GM19463 (cell line): ENCODE results near the gene ALG5.
A peak's percentile ranks its signal among the peaks of the same experiment; 100 is the strongest.

ENCODE experiments used
- ATAC-seq: cut with Tn5 transposase; IDR thresholded peaks from one replicate; pipeline ENCODE4 v1.9.1; 2021; ENCODE audit warnings: mild to moderate bottlenecking, moderate library complexity; ENCODE audit not compliant: unreplicated experiment

Gene ALG5

GRCh38 chr13:36981156-36981743 is 17.9 kb downstream of the ALG5 start:
- ATAC-seq, result peak; percentile 45

DNA sequence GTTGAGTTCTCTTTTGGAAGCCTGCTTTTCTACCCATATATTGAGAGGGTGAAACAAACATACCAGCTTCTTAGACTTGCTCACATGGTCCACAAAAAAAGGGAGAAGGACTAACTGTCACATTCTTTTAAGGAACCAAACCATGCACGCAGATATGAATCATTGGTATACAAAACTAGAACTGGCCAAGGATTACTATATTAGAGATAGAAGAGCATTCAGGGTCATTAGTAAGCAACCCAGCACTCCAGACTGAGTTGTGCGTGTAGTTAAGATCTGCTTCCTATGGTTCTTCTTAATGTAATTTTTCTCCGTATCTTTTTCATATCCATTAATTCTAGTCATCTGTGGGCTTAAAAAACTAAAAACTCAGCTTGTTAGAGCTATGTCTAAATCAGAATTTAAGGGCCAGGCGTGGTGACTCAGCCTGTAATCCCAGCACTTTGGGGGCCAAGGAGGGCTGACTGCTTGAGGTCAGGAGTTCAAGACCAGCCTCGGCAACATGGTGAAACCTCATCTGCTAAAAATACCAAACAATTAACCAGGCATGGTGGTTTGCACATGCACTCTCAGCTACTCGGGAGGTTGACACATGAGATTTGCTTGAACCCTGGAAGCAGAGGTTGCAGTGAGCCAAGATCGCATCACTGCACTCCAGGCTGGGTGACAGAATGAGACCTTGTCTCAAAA is 19.6 kb downstream of the ALG5 start:
- no peak for ATAC-seq

- no peak for ATAC-seq
Measured at GRCh38 chr13:36975172-36975571, 24.0 kb downstream of the ALG5 start.

- peak; percentile 75 for ATAC-seq
Measured at GRCh38 chr13:36973621-36974295, 25.4 kb downstream of the ALG5 start.

DNA sequence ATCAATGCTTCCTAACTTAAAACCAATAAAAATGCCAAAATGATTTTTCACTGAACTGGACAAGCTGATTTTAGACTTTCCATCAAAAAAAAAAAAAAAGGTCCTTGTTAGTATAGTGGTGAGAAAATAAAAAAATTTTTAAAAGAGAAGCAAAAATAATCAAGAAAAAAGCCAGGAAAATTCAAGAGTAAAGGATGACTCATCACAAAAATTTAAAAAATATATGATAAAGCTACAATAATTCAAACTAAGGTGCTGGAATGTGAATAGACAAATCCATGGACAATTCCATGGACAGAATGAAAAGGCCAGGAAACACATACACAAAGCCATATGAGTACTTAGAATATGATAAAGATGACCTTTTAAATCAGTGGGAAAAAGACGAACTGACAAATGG is 26.1 kb downstream of the ALG5 start:
- no peak for ATAC-seq

DNA sequence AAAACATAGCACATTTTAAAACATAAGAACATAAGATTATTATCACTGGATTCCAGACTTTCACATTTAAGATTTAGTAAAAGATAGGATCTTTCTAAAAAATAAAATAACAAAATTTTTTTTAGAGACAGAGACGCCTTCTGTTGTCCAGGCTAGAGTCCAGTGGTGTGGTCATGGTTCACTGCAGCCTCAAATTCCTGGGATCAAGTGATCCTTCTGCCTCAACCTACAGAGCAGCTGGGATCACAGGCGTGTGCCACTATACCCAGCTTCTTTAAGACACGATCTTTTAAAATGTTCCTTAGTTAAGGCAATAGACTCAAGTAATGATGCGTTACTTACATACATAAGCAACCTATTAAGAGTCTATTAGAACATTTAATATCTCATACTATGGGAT is 32.7 kb downstream of the ALG5 start:
- ATAC-seq, result no peak

DNA sequence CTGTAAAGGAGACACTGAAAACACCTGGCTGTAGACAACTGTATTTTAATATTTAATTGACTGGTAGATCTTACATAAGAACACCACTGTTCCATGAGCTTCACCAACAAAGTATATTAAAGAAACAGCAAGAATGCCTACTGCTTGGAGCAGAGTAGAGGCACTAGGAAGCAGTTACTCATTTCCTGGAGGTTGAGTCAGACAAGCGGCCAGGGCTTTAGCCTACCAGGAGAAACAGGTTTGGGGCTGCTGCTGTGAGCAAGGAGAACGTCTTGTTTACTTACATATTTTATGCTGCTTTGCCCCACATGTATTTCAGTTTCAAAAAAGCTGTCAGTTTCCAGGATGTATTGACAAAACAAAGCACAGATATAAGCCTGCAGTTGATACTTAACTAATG is 33.4 kb downstream of the ALG5 start:
- no peak for ATAC-seq

DNA sequence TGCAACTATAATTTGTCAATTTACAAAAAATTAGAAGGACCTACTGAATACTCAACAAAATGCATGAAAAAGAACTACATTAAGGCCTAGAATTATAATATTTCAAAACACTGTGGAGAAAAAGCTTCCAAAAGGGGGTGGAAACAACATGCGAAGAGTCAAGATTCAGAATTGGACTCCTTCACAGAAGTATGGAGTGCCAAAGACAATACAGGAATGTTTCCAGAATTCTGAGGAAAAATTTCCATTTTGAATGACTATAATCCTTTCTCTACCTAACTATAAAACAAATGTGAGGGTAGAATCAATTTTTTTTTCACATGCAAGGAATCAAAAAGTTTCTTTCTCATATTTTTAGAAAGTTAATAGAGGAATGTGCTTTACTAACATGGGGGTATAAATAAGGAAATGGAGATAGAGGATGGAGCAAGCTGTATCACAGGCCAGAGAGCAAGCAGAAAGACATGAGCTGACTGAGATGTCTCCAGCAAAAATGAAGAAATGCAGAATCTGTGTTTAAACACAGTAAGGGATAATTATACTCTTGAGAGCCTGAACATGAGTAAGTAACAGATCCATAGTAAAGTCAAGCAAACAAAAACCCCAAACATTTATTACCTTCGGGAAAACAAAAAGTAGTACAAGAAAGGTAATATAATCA is 39.6 kb downstream of the ALG5 start:
- no peak for ATAC-seq

DNA sequence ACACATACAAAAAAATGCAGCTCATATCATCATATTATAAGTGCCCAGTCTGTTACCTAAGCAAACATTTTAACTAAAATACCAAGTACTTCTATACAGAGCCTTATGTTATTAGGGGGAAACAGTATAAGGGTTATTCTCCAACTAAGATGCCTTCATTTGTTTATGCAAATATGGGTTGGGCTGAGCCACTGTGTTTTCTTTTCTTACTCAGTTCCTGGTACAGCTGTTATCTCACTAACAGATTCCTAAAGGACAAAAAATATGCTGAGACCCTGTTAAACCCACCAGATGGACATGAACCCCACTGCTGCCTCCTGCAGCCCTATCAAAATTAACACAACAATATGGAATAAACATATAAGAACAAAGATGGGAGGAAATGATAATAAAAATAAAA is 44.6 kb downstream of the ALG5 start:
- no peak for ATAC-seq

- ATAC-seq, result no peak
Measured at GRCh38 chr13:36950920-36951319, 48.2 kb downstream of the ALG5 start.

DNA sequence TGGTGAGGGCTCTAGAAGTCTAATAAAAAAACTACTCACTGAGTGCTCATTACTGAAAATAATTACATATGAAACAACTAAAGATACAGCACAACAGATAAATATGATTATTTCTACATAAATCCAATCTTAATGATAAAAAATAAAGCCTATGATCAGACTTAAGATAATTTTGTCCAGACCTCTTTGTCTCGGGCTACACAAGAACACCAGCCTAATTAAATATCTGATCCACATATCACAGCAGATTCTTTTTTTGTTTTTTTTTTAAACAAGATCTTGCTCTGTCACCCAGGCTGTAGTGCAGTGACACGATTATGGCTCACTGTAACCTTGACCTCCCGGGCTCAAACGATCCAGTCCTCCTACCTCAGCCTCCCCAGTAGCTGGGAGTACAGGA is 48.8 kb downstream of the ALG5 start:
- ATAC-seq, result no peak

- ATAC-seq, result no peak
Measured at GRCh38 chr13:36945078-36945477, 54.1 kb downstream of the ALG5 start.

GRCh38 chr13:36925603-36926002 is 73.5 kb downstream of the ALG5 start:
- ATAC-seq, result no peak

DNA sequence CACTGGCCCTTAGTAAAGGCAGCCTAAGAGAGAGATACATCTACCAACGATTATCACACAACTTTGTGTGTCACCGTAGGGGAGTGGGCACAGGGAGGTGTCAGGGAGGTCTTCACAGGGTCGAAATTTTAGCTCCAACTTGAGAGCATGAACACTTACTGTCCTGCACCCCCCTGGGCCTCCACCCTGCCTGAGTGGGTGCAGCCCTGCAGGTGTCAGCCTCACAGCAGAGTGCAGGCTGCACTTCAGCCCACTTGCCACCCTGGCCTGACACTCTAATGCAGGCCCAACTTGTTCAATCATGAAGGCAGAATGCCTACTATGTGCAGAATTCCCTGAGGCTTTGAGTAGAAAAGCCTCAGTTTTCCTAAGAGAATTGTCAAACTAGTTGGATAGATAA is 75.1 kb downstream of the ALG5 start:
- no peak for ATAC-seq

DNA sequence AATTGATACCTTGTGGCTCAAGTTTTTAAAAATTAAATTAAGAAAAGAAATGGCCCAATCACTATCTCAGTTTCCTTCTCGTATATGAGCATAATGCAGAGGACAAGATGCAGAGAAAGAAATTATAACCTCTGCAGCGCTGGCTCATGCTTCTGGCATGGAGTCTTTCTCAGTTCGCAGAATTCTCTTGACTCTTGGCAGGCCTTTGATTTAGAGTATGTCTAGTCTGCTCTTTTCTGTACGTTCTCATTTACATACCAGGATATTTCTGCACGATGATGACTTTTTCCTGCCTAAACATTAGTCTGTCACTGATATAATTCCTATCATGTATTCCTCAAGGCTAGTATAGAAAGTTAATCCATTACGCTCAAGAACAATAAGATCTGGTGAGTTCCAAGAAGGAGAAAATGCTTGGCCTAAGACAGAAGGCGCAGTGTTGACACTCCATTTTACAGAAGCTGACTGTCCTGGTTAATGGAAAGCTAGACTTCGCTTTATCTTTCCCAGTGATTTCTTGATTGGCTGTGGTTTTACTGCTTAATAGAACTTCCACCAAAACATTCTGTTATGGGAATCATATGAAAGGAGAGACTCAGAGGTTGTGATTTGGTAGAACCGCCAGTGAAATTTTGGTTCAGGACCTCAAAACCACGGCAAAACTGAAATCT is 77.4 kb downstream of the ALG5 start:
- ATAC-seq, result no peak

DNA sequence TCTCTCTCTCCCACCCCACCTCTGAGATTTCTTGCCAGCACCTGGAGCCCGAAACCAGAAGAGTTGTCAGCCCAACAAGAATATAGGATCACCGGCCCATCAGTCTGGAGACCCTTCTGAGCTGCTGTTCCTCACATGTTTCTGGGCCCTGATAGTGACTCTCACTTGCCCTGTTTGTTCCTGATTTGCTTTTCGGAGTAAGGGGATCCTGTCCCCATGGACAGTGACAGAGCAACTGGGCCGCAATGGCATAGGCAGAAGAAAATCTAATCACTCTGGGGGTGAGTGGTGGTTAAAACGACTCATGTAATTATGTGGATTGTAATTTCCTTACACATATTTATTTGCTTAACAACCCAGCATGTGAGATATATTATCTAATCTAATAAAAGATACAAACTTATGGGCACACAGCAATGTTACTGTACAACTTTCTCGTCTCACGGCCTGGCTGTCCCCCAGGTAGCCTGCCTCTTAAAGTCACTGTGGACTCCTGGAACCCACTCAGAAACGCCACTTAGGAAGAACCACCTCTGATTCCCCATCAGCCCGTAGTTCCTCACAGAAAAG is 78.4 kb downstream of the ALG5 start:
- ATAC-seq, result no peak

GRCh38 chr13:36919833-36920615 is 79.1 kb downstream of the ALG5 start, which contains the start of gene SMAD9:
Gene SMAD9, minus strand, starts transcription at chr13:36920238. Its CDS starts 40,549 bp downstream, at chr13:36879689.
- peak; percentile 70 for ATAC-seq

- ATAC-seq, result peak; percentile 15
Measured at GRCh38 chr13:36919171-36919832, 79.8 kb downstream of the ALG5 start.
